ENCODE results near the gene UBE2G1. TPM values are rescaled to one million over a fixed set of nuclear protein-coding genes. Genes with fewer than 3 reads are reported as not detected.
"Not testable (repeated sequence)": the region's sequence is repeated elsewhere in the genome, so short reads cannot be mapped to it uniquely, and the experiment has no call there.

The UBE2G1 gene
- total RNA-seq, 4 donors from 2014 or later = 16.5 to 51.8 (median 33.9) TPM

DNA sequence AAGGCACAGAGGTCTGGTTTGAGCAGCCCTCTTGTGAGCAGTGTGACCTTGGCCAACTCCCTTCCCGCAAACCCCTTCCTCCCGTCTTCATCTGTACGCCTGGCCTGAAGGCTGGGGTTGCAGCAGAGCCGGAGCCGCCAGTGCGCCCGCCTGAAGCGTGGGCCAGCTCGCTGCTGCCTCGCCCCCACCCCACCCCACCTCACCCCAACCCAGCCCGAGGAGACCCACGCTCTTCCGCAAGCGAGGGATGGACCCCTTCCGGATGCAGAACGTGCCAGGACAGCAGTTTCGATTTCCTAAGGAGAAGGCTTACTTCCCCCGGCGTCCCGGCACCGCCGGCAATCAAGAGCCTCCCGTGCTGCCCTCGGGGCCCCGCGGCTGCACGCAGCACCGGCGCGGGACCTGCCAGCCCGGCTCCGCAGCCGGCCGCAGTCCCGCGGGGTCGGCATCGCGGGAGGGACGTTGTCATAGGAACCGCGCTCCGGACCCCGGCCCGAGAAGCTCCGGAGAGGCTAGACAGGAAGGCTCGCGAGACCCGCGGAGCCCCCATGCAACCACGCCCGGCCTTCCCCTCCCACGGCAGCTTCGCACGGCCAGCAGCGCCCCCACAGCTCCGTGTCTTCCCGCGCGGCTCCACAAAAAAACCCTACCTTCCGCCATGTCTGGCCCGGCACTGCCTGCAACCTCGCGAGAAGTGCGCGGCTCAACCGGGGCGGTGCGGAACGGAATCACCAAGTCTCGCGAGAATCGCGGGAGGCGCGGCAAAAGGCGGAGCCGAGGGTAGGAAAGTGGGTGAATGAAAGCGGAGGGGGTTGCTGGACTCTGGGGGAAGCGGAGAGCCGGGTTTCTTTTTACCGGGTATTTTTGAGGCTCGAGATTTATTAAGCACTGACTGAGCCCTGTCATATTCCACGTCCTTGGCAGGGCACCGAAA lies 102.9 kb downstream of the UBE2G1 start, which contains the start of gene ANKFY1:
Gene ANKFY1 (minus strand): TSS at position 698 of the 934 bp plus-strand sequence. CDS start 38 bp downstream, at position 660.
- intact Hi-C loops (cut with DNase I; ENCODE audit: low total_unique reads) = loop anchor here (10.0 kb wide), 1 partner anchor 49 kb away; no protein-coding TSS in a partner anchor
- H3K9me3 ChIP-seq = peaks cover 0 to 3% of the 10 kb centered on the region in 2 donors
- peak; percentile 95 to 98 for DNase-seq

DNA sequence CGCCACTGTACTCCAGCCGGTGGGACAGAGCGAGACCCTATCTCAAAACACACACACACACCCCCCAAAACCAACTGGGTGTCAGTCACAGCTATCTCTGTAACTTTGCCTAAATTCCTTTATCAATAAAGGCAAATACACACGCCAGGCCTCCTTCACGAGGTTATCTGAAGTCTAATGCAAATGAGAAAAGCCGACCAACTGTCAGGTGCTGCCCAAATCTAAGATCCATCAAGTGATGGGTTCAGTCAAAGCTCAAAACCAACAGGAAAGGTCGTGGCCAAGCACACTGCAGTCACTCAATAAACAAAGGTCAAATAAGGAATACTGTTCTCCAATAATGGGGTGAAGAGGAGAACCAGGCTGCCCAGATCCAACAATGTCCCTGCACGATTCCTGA lies 103.8 kb downstream of the UBE2G1 start:
- TF ChIP-seq, protein P1, sequence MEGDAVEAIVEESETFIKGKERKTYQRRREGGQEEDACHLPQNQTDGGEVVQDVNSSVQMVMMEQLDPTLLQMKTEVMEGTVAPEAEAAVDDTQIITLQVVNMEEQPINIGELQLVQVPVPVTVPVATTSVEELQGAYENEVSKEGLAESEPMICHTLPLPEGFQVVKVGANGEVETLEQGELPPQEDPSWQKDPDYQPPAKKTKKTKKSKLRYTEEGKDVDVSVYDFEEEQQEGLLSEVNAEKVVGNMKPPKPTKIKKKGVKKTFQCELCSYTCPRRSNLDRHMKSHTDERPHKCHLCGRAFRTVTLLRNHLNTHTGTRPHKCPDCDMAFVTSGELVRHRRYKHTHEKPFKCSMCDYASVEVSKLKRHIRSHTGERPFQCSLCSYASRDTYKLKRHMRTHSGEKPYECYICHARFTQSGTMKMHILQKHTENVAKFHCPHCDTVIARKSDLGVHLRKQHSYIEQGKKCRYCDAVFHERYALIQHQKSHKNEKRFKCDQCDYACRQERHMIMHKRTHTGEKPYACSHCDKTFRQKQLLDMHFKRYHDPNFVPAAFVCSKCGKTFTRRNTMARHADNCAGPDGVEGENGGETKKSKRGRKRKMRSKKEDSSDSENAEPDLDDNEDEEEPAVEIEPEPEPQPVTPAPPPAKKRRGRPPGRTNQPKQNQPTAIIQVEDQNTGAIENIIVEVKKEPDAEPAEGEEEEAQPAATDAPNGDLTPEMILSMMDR (IDR thresholded peaks at IDR 0.05) = no peak
- TF ChIP-seq POLR2A (IDR thresholded peaks at IDR 0.05) = no peak
- H3K4me1 ChIP-seq = peaks cover 0 to 8% of the 10 kb centered on the region in 2 donors
- H3K27ac ChIP-seq = peak overlapping the region; percentile 74 to 87
- DNase-seq = no peak
- peak overlapping the region; percentile 57 to 78 for H3K4me3 ChIP-seq
- H3K36me3 ChIP-seq = no peaks in the 10 kb centered on the region
- intact Hi-C loops (cut with DNase I; ENCODE audit: low total_unique reads) = loop anchor here (10.0 kb wide), 1 partner anchor 48 kb away; no protein-coding TSS in a partner anchor
- H3K27me3 ChIP-seq = no peaks in the 10 kb centered on the region
- peaks cover 0 to 3% of the 10 kb centered on the region in 2 donors for H3K9me3 ChIP-seq

More for the DNA sequence above, 102.9 kb downstream of the UBE2G1 start, which contains the start of gene ANKFY1:
- H3K27me3 ChIP-seq = no peaks in the 10 kb centered on the region
- H3K4me3 ChIP-seq = peak within 1 kb of the TSS; percentile 57 to 78
- TF ChIP-seq, protein P1 (IDR thresholded peaks at IDR 0.05) = peak in 3 of 4 experiments; percentile 30 to 46 (median 37)
- peak; percentile 55 to 68 for TF ChIP-seq POLR2A (IDR thresholded peaks at IDR 0.05)
- H3K36me3 ChIP-seq = no peaks in the 10 kb centered on the region
- peaks cover 0 to 8% of the 10 kb centered on the region in 2 donors for H3K4me1 ChIP-seq
- peak within 1 kb of the TSS; percentile 74 to 87 for H3K27ac ChIP-seq

DNA sequence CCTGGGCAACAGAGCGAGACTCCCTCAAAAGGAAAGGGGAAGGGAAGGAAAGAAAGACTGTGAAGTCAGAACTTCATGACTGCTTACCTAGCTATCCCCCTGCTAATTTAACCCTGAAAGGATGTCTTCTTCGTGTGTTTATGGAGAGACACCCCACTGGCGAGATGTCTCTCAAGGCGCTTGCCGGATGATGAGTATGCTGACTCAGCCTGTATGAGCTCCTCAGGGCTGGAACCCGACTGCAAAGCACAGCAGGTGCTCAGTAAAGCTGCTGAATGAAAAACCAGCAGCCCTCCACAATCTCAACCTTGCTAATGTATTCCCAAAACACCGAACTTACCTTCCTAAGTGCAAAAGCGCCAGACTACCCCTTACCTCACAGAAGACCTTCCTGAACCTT lies 105.0 kb downstream of the UBE2G1 start:
- TF ChIP-seq POLR2A (IDR thresholded peaks at IDR 0.05) = no peak
- TF ChIP-seq, protein P1 (IDR thresholded peaks at IDR 0.05) = no peak
- Histone ChIP-seq H3K4me3 (no peak overlapping the region), H3K4me1 (peaks cover 0 to 8% of the 10 kb centered on the region in 2 donors), H3K36me3 (no peaks in the 10 kb centered on the region), H3K9me3 (peaks cover 0 to 3% of the 10 kb centered on the region in 2 donors), H3K27me3 (no peaks in the 10 kb centered on the region), H3K27ac (no peak overlapping the region)
- DNase-seq = no peak
- intact Hi-C loops (cut with DNase I; ENCODE audit: low total_unique reads) = loop anchor here (10.0 kb wide), 1 partner anchor 47 kb away; no protein-coding TSS in a partner anchor

DNA sequence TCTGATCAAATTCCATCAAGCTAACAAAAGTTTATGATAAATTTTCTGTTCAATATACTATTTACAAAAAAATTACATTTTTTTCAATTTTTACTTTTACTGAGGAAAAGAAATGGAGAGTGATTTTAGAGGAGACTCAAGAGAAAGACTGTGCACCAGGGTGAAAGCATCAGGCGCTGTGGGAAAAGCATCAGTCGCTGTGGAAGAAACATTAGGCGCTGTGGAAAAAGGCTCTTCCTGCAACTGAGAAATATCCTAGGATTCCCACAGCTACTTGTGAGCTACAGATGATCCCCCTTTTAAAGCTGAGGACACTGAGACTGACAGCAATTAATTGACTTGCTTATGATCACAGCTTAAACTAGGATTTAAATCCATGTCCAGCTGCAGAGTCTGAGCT lies 107.6 kb downstream of the UBE2G1 start:
- H3K27me3 ChIP-seq = no peaks in the 10 kb centered on the region
- intact Hi-C loops (cut with DNase I; ENCODE audit: low total_unique reads) = no loop called here
- TF ChIP-seq, protein P1 (IDR thresholded peaks at IDR 0.05) = no peak
- TF ChIP-seq POLR2A (IDR thresholded peaks at IDR 0.05) = no peak

DNA sequence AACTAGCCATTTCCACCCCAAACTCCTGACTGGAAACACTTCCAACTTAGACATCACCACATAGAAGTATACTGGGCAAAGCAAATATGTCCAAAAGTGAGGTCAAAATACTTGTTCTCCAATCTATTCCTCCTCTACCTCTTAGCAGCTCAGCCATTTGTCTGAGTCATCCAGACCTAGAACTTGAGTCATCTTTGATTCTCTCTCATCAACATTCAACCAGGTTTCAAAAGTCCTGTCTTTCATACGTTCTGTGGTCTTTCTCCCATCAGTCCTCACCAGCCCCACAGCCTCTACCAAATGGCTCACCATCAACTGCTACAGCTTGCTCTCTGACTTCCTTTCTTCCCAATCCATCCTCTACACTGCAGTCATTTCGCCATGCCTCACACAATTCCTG lies 109.5 kb downstream of the UBE2G1 start:
- H3K4me1 ChIP-seq = peaks cover 0 to 2% of the 10 kb centered on the region in 2 donors
- no peak for DNase-seq

More for the DNA sequence above, 107.6 kb downstream of the UBE2G1 start:
- peaks cover 0 to 3% of the 10 kb centered on the region in 2 donors for H3K9me3 ChIP-seq
- no peaks in the 10 kb centered on the region for H3K36me3 ChIP-seq
- H3K4me1 ChIP-seq = peaks cover 0 to 8% of the 10 kb centered on the region in 2 donors
- H3K27ac ChIP-seq = no peak overlapping the region
- no peak overlapping the region for H3K4me3 ChIP-seq
- DNase-seq = no peak

DNA sequence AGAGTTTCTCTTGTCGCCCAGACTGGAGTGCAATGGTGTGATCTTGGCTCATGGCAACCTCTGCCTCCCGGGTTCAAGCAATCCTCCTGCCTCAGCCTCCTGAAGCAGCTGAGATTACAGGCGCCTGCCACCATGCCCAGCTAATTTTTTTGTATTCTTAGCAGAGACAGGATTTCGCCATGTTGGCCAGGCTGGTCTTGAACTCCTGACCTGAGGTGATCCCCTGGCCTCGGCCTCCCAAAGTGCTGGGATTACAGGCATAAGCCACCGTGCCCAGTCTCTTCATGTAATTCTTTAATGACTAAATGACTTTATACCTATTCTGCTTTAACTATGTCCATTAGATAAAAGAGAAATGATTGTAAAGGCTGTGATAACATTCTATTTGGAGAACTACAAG lies 111.2 kb downstream of the UBE2G1 start:
- H3K9me3 ChIP-seq; H3K4me1 ChIP-seq; H3K4me3 ChIP-seq; intact Hi-C loops (cut with DNase I; ENCODE audit: low total_unique reads); H3K27me3 ChIP-seq; H3K36me3 ChIP-seq; DNase-seq: not testable (repeated sequence)
- peak overlapping the region in 1 of 2 donors; percentile 54 for H3K27ac ChIP-seq

More for the DNA sequence above, 109.5 kb downstream of the UBE2G1 start:
- no peak overlapping the region for H3K27ac ChIP-seq
- no peaks in the 10 kb centered on the region for H3K27me3 ChIP-seq
- TF ChIP-seq POLR2A (IDR thresholded peaks at IDR 0.05) = no peak
- TF ChIP-seq, protein P1 (IDR thresholded peaks at IDR 0.05) = no peak
- H3K4me3 ChIP-seq = no peak overlapping the region
- H3K9me3 ChIP-seq = peaks cover 0 to 3% of the 10 kb centered on the region in 2 donors
- intact Hi-C loops (cut with DNase I; ENCODE audit: low total_unique reads) = no loop called here
- no peaks in the 10 kb centered on the region for H3K36me3 ChIP-seq
